Uterus (tissue), 2 donors: Measurements from ENCODE around the gene POLR2B.

ENCODE experiments used
- POLR2A ChIP-seq, 2 donors: fragments of 450-650 bp; IDR thresholded peaks; one replicate each; pipeline ENCODE4 v1.6.1; 2016; ENCODE audit warnings: antibody characterized with exemption in 2 of 2, mild to moderate bottlenecking in 1 of 2, moderate library complexity in 1 of 2
- TF ChIP-seq, protein P1 (sequence below), 4 experiments: fragments of 200-600 bp in 2 of 4; fragments of 450-650 bp in 2 of 4; sonication (generic) in 2 of 4; IDR thresholded peaks; one replicate each; pipeline ENCODE4 v1.5.1; 2016 to 2019; ENCODE audit warnings: antibody characterized with exemption in 4 of 4, mild to moderate bottlenecking in 2 of 4, moderate library complexity in 1 of 4

DNA sequence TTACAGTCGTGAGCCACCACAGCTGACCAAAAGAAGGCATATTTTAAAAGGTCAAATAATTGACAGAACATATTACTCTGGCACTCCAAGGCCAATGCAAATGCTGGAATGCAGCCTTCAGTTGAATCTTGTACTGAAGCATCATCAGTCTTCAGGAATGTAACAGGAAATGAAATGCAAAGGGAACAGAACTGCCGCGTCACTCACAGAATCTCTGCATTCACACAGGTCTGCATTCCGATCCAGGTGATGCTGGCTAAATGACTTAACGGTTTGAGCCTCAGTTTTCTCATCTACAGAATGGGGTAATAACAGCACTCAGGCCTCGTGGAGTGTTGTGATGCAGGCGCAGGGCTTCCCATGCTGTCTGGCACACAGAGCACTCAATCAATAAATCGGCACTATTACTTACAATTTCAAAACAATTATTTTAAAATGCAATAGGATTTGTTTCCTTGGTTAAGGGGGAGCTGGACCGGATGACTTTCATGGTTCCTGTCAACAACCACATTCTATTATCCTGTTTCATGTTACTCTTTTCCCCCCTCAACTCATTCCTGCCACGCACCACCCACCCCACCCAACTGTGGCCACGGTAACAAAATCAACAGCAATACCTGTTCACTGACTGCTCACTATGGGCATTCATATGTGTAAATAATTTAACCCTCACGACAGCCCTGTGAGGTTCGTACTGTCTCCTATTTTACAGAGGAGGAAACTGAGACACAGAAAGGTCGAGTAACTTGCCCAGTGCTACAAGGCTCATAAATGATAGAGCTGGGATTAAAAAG lies 99.1 kb downstream of the POLR2B start:
- TF ChIP-seq POLR2A (IDR thresholded peaks at IDR 0.05), result no peak
- TF ChIP-seq, protein P1, sequence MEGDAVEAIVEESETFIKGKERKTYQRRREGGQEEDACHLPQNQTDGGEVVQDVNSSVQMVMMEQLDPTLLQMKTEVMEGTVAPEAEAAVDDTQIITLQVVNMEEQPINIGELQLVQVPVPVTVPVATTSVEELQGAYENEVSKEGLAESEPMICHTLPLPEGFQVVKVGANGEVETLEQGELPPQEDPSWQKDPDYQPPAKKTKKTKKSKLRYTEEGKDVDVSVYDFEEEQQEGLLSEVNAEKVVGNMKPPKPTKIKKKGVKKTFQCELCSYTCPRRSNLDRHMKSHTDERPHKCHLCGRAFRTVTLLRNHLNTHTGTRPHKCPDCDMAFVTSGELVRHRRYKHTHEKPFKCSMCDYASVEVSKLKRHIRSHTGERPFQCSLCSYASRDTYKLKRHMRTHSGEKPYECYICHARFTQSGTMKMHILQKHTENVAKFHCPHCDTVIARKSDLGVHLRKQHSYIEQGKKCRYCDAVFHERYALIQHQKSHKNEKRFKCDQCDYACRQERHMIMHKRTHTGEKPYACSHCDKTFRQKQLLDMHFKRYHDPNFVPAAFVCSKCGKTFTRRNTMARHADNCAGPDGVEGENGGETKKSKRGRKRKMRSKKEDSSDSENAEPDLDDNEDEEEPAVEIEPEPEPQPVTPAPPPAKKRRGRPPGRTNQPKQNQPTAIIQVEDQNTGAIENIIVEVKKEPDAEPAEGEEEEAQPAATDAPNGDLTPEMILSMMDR (IDR thresholded peaks at IDR 0.05), result no peak
